OCI-M1 (cell line): ENCODE measurements around the gene CLDN20.

ENCODE experiments used
- DNase-seq: peaks from one replicate; lab custom pipeline; 2025; lab: John Stamatoyannopoulos, UW

CLDN20 gene

DNA sequence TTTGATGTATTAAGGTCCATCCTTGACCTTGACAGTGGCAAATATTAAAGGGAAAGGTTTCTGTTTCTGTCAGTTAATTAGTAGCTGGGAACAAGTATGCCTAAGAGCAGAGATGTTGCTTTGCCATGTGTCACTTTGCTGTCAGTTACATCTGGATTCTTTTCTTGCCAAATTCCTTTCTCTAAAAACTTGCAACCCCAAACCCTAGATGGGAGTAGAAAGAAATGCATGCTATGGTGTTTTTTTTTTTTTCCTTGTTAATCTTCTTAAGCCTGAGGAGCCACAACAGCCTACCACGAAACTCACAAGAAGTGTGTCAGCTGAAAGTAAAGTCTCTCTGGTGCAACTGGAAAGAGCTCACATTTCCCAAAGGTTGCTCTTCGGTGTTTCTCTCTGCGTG is 18.0 kb upstream of the CLDN20 start:
- DNase-seq = no peak

DNA sequence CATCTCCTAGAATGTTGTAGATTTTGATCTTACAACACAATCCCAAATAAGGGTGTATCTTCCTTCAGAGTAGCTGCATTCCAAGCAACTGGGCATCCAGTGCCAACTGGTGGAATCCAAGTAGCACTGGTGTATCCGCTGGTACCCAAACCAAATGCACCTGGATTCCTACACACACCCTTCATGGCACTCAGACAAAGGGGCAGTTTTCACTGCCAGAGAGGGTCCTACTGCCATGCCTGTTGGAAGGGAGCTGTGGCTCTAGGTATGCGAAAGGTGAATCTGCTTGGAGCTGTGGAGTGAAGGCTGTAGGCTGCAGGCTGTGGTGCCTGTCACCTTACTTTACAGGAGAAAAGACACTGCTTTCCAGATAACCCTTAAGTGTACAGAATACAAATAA is 17.0 kb upstream of the CLDN20 start:
- no peak for DNase-seq

DNA sequence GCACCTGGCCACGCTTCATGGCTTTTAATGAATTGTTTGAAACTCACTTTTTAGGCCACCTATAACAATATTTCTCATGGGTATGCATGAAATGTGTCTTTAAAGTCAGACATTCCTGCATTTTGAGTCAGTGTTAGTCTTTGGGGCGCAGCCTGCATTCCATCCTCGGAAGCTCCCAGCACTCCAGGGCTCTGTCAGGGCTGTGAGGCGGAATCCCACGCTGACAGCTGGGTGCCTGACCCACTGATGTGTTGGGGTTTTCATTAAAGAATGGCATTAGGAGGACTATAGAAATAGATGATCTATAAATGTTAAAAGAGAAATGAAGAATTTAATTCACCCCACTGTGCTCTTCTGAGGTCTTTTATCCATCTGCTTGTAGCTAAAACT is 16.2 kb upstream of the CLDN20 start:
- no peak for DNase-seq

- DNase-seq = no peak
Measured at GRCh38 chr6:155248008-155249001, 15.5 kb upstream of the CLDN20 start.

DNA sequence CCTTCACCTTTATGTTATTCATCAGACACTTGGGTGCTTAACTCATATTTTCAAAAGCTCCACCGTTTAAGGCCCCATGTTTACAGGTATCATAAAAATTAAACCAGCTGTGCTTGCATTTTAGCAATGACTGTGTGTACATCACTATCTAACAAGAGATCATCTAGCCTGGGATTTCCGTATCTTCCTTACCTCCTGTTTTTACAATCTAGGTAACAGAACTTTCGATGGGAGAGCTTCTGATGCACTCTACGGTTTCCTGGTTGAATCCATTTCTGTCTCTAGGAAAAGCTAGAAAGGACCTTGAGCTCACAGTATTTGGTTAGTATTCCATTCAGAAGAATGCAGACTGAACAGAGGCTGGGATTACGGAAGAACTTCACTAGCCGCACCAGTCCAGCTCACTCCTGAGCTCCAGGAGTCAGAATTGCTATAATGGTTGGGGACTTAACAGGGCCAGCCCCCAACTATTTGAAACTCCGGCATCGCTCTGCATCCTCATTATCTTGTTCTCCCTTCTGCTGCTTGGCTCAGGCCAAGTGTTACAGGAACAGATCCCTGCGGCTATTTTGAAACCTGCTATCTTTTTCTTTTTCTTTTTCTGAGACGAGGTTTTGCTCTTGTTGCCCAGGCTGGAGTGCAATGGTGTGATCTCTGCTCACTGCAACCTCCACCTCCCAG is 13.0 kb upstream of the CLDN20 start:
- DNase-seq = no peak

- DNase-seq = no peak
Measured at GRCh38 chr6:155252581-155252980, 11.2 kb upstream of the CLDN20 start.

DNA sequence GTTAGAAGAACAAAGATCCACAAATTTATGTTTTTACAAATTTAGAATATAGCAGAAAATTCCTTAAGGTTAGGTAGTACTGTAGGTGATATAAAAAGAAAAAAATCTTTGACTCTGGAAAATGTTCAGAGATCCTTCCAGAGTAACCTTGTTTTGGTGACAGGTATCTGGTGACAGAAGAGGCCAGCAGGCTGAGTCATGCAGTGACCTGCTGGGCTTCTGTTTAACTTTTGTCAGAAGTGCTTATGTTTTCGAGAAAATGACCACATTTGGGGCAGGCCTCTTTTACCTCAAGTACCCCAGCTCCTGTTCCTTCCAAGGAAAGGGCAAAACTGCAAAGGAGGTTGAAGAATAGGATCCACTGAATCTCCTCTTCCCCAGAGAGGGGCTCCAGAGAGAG is 10.5 kb upstream of the CLDN20 start:
- DNase-seq = no peak

DNA sequence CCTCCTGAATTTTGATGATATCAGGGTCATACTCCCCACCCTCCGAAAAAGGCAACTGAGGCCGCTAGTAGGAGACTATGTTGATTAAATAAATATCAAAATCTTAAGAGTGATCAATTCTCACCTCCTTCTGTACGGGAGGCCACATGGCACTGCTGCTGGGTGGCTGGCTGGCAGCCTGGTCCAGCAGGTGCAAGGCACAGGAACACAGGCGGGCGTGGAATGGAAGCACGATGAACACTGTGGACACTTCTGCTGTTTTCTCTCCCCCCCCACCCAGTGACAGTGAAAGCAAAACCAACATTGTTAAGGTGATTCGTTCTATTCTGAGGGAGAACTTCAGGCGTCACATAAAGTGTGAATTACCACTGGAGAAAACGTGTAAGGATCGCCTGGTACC is 9.7 kb upstream of the CLDN20 start:
- no peak for DNase-seq

- no peak for DNase-seq
Measured at GRCh38 chr6:155256122-155256795, 7.6 kb upstream of the CLDN20 start.

- DNase-seq = no peak
Measured at GRCh38 chr6:155257796-155258195, 6.0 kb upstream of the CLDN20 start.

- no peak for DNase-seq
Measured at GRCh38 chr6:155259204-155259603, 4.6 kb upstream of the CLDN20 start.

GRCh38 chr6:155259897-155260296 is 3.9 kb upstream of the CLDN20 start:
- no peak for DNase-seq

DNA sequence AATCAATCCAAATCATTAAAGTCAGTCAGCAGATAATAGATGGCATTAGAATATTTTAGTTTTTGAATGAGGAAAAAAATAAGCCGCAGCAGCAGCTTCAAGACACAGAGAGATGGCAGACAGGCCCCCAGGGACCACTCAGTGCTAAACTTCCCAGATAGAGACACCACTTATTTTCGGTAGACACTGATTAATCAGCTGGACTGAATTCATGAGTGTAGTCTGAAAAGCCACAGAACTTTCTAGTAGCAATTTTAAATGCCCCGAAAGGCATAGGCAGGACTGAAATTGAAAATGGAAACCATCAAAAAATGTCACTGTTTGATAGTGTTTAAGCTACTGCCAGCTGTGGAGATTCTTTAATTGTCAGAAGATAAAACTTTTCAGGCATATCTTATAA is 3.1 kb upstream of the CLDN20 start:
- no peak for DNase-seq

DNA sequence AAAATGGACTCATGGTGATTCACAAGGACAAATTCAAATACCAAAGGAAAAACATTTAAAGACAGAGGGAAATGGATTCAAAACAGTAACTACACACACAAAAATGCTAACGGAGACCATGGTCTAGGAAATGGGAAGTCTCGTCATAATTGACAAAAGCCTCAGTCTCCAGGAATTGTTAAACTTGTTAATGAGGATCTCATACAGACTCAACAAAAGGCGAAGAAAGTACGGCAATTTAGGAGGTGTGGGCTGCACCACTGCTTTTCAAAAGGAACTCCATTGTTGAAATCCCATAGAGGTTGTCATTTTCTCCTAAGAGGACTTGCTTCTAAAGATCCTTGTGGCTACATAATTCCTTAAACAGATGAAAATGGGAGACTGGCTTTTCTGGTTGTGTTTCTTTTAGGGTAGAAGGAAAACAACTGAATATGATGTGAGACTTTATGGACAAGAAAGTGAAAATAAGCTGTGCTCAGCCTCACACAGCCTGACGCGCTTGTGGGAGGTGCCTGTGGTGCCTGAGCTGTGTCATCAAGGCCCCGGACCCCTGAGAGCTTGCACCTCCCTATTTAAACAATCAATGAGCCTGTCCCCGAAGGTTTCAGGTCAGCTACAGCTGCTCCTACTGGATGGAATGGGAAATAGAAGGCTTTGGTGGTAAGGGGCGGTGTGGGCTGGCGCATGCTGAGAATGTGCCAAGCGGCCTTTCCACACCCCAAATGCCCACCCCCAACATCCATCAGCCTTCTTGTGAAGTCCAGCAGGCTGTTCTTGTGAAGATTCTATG is 2.5 kb upstream of the CLDN20 start:
- DNase-seq = no peak

GRCh38 chr6:155262655-155263054 is 1.2 kb upstream of the CLDN20 start:
- DNase-seq = no peak

GRCh38 chr6:155264693-155265320 is 994 bp downstream of the CLDN20 start:
- DNase-seq = no peak

DNA sequence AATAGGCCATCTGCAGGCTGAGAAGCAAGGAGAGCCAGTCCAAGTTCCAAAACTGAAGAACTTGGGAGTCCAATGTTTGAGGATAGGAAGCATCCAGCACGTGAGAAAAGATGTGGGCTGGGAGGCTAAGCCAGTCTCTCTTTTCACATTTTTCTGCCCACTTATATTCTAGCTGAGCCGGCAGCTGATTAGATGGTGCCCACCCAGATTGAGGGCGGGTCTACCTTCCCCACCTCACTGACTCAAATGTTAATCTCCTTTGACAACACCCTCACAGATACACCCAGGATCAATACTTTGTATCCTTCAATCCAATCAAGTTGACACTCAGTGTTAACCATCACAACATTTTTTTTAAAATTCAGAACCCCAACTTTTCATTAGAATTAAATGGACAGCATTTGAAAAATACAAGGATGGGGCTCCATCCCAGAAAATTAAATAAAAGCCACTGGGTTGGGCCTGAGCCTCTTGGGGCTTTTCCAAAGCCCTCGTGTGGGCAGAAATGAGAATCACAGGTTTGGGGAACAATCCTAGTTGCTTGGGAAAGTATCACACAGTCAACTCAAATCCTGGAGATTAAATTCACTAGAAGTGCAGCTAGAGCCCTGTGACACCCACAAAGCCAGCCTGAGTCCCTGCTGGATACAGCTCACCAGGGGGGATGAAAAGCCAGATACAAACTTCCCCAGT is 2.2 kb downstream of the CLDN20 start:
- no peak for DNase-seq

GRCh38 chr6:155267411-155267810 is 3.6 kb downstream of the CLDN20 start:
- no peak for DNase-seq

DNA sequence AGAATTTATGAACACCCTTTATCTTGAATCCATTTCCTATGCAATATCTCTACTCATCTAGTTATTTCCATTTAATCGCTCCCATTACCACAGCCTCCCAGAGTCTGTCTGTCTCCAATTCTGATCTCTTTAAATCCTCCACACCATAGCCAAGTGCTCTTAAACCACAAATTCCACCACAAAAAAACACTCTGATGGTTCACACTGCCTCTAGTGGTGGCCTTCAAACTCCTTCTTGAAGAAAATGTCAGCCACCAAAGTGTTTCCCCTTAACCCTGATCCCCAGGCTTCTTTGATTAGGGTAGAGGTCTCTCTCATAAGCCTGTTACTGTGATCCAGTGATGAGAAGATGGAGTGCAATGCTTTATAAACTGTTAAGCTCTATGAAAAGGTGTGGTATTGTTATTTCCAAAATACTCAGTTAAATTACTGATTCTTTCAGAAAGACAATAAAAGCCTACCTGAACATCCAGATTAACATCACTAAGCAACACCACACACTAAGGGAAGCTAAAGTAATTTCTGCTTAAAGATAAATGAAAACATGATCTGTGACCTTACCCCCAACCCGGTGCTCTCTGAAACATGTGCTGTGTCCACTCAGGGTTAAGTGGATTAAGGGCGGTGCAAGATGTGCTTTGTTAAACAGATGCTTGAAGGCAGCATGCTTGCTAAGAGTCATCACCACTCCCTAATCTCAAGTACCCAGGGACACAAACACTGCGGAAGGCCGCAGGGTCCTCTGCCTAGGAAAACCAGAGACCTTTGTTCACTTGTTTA is 4.5 kb downstream of the CLDN20 start:
- peak; percentile 88 for DNase-seq

- DNase-seq = no peak
Measured at GRCh38 chr6:155269765-155270164, 6.0 kb downstream of the CLDN20 start.
